ENCODE measurements around the gene CSMD2.
"Not testable (repeated sequence)": the region's sequence is repeated elsewhere in the genome, so short reads cannot be mapped to it uniquely, and the experiment has no call there.

GRCh38 chr1:34183381-34183780, 18.4 kb upstream of the CSMD2 start:
- TF ChIP-seq CTCF (IDR thresholded peaks at IDR 0.05; ENCODE audit: insufficient read depth, low read length, poor library complexity, severe bottlenecking); EZH2phosphoT487 (conservative IDR thresholded peaks at IDR 0.05; ENCODE audit: low read length): not testable (repeated sequence)
